K562 (cell line): Measurements from ENCODE around the gene C4orf17. TPM values are rescaled to one million over a fixed set of nuclear protein-coding genes. Genes with fewer than 3 reads are reported as not detected.

ENCODE experiments used
- ATAC-seq: fragments of 200-7000 bp; cut with Tn5 transposase; 3 replicates; pipeline ENCODE4 v1.9.1; 2020; ENCODE audit warnings: moderate library complexity
- BruUV-seq: library from RNA; stranded (reverse); fragments of 400-500 nt; replicated peaks from 2 replicates; lab custom pipeline; 2021; lab: Mats Ljungman, UMichigan
- CTCF ChIA-PET: fragments of 300-600 bp; formaldehyde crosslinking; extraction: SDS; loops from one replicate; lab custom pipeline; 2021; ENCODE audit warnings: low intra/inter-chr PET ratio; lab: Yijun Ruan, JAX
- POLR2A ChIA-PET: fragments of 300-600, 350-650 bp; sonication (Branson Sonifier 250); formaldehyde crosslinking; extraction: SDS; loops from one replicate; lab custom pipeline; 2021; ENCODE audit warnings: antibody characterized with exemption, inconsistent platforms; lab: Yijun Ruan, JAX
- DNase-seq, 4 experiments: peaks; one replicate each; pipeline versions ENCODE4 v3.0.0 to v3.0.0-alpha.2; 2011 to 2018; ENCODE audit warnings: low spot score in 3 of 4, mixed read lengths in 3 of 4; ENCODE audit errors: extremely low read depth in 1 of 4
- FAIRE-seq: peaks from 2 replicates; lab custom pipeline; 2011; peaks lifted over from hg19 to GRCh38; lab: Jason Lieb, UNC
- H2AFZ ChIP-seq: 2 replicates; pipeline ENCODE4 v1.6.0; 2011; ENCODE audit warnings: low read depth, low read length, control low read depth, inconsistent platforms
- H3K27ac ChIP-seq: fragments of 200-600 bp; 3 replicates; pipeline ENCODE4 v1.8.0; 2011; ENCODE audit warnings: low read depth, mild to moderate bottlenecking, control low read depth, inconsistent platforms, low read length, moderate library complexity, mixed read lengths; ENCODE audit errors: extremely low read depth
- H3K27me3 ChIP-seq, 2 experiments: fragments of 300-600 bp in 1 of 2; 2 replicates in 1 of 2; 3 replicates in 1 of 2; pipeline versions ENCODE4 v1.6.0 to v1.8.0; 2011; ENCODE audit warnings: inconsistent platforms in 2 of 2, low read length in 2 of 2, mild to moderate bottlenecking in 1 of 2, mixed read lengths in 1 of 2, moderate library complexity in 1 of 2; ENCODE audit not compliant: control insufficient read depth in 2 of 2, insufficient read depth in 2 of 2
- H3K36me3 ChIP-seq: fragments of 300-600 bp; 3 replicates; pipeline ENCODE4 v1.8.0; 2011; ENCODE audit warnings: mild to moderate bottlenecking, low read length, inconsistent platforms; ENCODE audit not compliant: control insufficient read depth, insufficient read depth
- H3K4me1 ChIP-seq, 2 experiments: fragments of 200-600 bp in 1 of 2; replicated peaks in 1 of 2; 2 replicates in 1 of 2; 3 replicates in 1 of 2; pipeline versions ENCODE4 v1.5.1 to v1.8.0; 2011; ENCODE audit warnings: inconsistent platforms in 2 of 2, low read length in 2 of 2, mild to moderate bottlenecking in 1 of 2, mixed read lengths in 1 of 2, moderate library complexity in 1 of 2; ENCODE audit not compliant: control insufficient read depth in 2 of 2, insufficient read depth in 2 of 2
- H3K4me2 ChIP-seq: 2 replicates; pipeline ENCODE4 v1.6.1; 2011; ENCODE audit warnings: low read length, control low read depth, inconsistent platforms, mixed read lengths; ENCODE audit not compliant: insufficient read depth
- H3K4me3 ChIP-seq: fragments of 200-600 bp; sonication (generic), shearing (Covaris generic); 2 replicates; pipeline ENCODE4 v1.5.1; 2016; ENCODE audit warnings: control low read depth, inconsistent platforms
- H3K79me2 ChIP-seq: fragments of 200-600 bp; 3 replicates; pipeline ENCODE4 v1.8.0; 2011; ENCODE audit warnings: low read length, inconsistent platforms; ENCODE audit not compliant: control insufficient read depth, insufficient read depth
- H3K9ac ChIP-seq, 2 experiments: 2 replicates each; pipeline versions ENCODE4 v1.6.0 to v1.6.1; 2011; ENCODE audit warnings: low read depth in 2 of 2, low read length in 2 of 2, control low read depth in 1 of 2, inconsistent platforms in 1 of 2, mild to moderate bottlenecking in 1 of 2, mixed read lengths in 1 of 2; ENCODE audit not compliant: insufficient read depth in 1 of 2
- H3K9me1 ChIP-seq: one replicate; pipeline ENCODE4 v1.6.0; 2011; ENCODE audit warnings: inconsistent platforms, mild to moderate bottlenecking, low read length, moderate library complexity; ENCODE audit not compliant: control insufficient read depth, insufficient read depth
- H3K9me3 ChIP-seq: replicated peaks from 2 replicates; pipeline ENCODE4 v1.5.1; 2011; ENCODE audit warnings: low read depth, low read length, inconsistent platforms; ENCODE audit not compliant: control insufficient read depth, insufficient read depth
- H4K20me1 ChIP-seq: replicated peaks from 2 replicates; pipeline ENCODE4 v1.6.1; 2011; ENCODE audit warnings: low read length, inconsistent platforms, mixed read lengths; ENCODE audit not compliant: control insufficient read depth, insufficient read depth
- DIDO1 ChIP-seq: fragments of 450-650 bp; IDR thresholded peaks from 2 replicates; pipeline ENCODE4 v1.6.1; 2016; ENCODE audit warnings: low read depth, missing biosample characterization, missing genetic modification characterization
- ESRRB ChIP-seq: fragments of 250-450 bp; sonication (Bioruptor Pico); IDR thresholded peaks from 2 replicates; pipeline ENCODE4 v1.5.0; 2020; ENCODE audit warnings: mild to moderate bottlenecking, moderate library complexity, borderline replicate concordance
- NCOA1 ChIP-seq: fragments of 450-650 bp; IDR thresholded peaks from 2 replicates; pipeline ENCODE4 v1.6.1; 2016; ENCODE audit warnings: low read depth
- NRF1 ChIP-seq, 2 experiments: fragments of 450-650 bp; IDR thresholded peaks in 1 of 2; conservative IDR thresholded peaks in 1 of 2; 2 replicates each; pipeline ENCODE4 v1.6.1; 2014; ENCODE audit warnings: mild to moderate bottlenecking in 2 of 2
- SMAD2 ChIP-seq: fragments of 150-350 bp; IDR thresholded peaks from 2 replicates; pipeline ENCODE4 v1.6.1; 2014; ENCODE audit warnings: low read depth, mild to moderate bottlenecking, low read length
- XRCC3 ChIP-seq: fragments of 450-650 bp; IDR thresholded peaks from 2 replicates; pipeline ENCODE4 v1.6.1; 2017; ENCODE audit warnings: mild to moderate bottlenecking, moderate library complexity
- ZNF143 ChIP-seq: sonication (generic); formaldehyde crosslinking; IDR thresholded peaks from 2 replicates; pipeline ENCODE4 v1.9.0; 2022; ENCODE audit warnings: mild to moderate bottlenecking, missing genetic modification reagents
- ZNF146 ChIP-seq: IDR thresholded peaks from one replicate; pipeline ENCODE4 v1.6.1; 2018; ENCODE audit warnings: missing compliant biosample characterization; ENCODE audit not compliant: unreplicated experiment
- WGBS: fragments of 100-300 bp; shearing (Covaris generic); methylation state at CpG from one replicate; pipeline ENCODE4 v1.1.6; 2016; ENCODE audit warnings: low coverage, mixed read lengths; ENCODE audit not compliant: insufficient coverage; ENCODE audit errors: missing lambda C conversion rate; 5-methylcytosine and 5-hydroxymethylcytosine counted together
- in situ Hi-C: fragments of 300-500 bp; cut with MboI; formaldehyde crosslinking; loops from 4 replicates; pipeline ENCODE4 v1.15.0; 2018; ENCODE audit warnings: inconsistent platforms, mixed read lengths
- intact Hi-C: fragments of 100-400 bp; cut with micrococcal nuclease; formaldehyde crosslinking; loops from 2 replicates; pipeline ENCODE4 v1.14.2; 2022
- polyA plus RNA-seq, 8 experiments: library from polyadenylated mRNA; depleted of rRNA in 4 of 8; stranded (reverse) in 5 of 8; unstranded in 3 of 8; fragments of >200 nt; fragmentation: Nextera tagmentation in 2 of 8; fragmentation: Illumina TruSeq in 1 of 8; extraction: Ambion mirVana in 2 of 8; extraction: Trizol in 1 of 8; gene quantifications; 2 replicates each; pipeline versions ENCODE4 v1.2.1 to v1.2.3, GENCODE V29; 2011 to 2014; ENCODE audit warnings: inconsistent platforms in 1 of 8, missing spikeins in 1 of 8
- total RNA-seq, 7 experiments: library from RNA; depleted of rRNA in 6 of 7; stranded (reverse); fragments of >200 nt in 6 of 7; fragmentation: Illumina TruSeq in 2 of 7; extraction: Trizol in 2 of 7; gene quantifications; 2 replicates each; pipeline versions ENCODE4 v1.2.1 to v1.2.3, GENCODE V29; 2011 to 2021; ENCODE audit warnings: low replicate concordance in 1 of 7
- TF ChIP-seq, protein P1 (sequence below): fragments of 450-650 bp; IDR thresholded peaks from 2 replicates; pipeline ENCODE4 v1.6.1; 2016; ENCODE audit warnings: borderline replicate concordance
- TF ChIP-seq, protein P2 (sequence below): fragments of 250-450 bp; sonication (Bioruptor Pico); IDR thresholded peaks from 2 replicates; pipeline ENCODE4 v1.4.0; 2020; ENCODE audit warnings: borderline replicate concordance
- TF ChIP-seq, protein P3 (sequence below): sonication (generic); formaldehyde crosslinking; IDR thresholded peaks from 2 replicates; pipeline ENCODE4 v1.8.0; 2022; ENCODE audit warnings: mild to moderate bottlenecking, low read depth, missing genetic modification reagents

Gene C4orf17
- total and polyA plus RNA-seq, 9 of the 15 experiments (the other 6 are each of a cell fraction or from before 2014, with no cell fraction given): not detected

DNA sequence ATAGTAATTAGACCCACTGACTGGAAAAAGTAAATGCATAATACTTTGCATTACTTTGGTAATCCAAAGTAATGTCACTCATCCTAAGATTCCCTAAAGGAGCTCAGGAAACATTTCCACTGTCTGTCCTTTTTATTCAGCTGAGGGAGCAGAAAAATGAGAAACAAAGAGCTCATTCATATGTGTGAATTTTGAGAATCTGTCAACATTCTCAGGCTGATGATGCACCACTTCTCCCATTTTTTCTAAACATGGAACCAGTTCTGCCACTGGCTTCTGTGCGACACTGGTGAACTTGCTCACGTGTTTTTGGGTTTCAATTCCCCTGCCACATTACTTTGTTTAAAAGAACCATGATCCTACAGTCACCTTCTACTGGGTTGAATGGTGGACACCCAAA is 47.3 kb upstream of the C4orf17 start:
- Histone ChIP-seq H3K79me2 (no peaks in the 10 kb centered on the region), H3K4me3 (no peak overlapping the region), H3K9me1 (no peaks in the 10 kb centered on the region), H3K4me2 (no peak overlapping the region), H3K9ac (no peak overlapping the region), H4K20me1 (no peaks in the 10 kb centered on the region), H3K9me3 (no peaks in the 10 kb centered on the region), H2AFZ (no peak overlapping the region), H3K27me3 (no peaks in the 10 kb centered on the region), H3K4me1 (no peaks in the 10 kb centered on the region)
- DNase-seq (no peak), FAIRE-seq (no peak)
- ChIA-PET CTCF (no interaction called here), POLR2A (no interaction called here)
- 3% methylated on average over 2 of the region's 2 CpGs for WGBS
- TF ChIP-seq, protein P1, sequence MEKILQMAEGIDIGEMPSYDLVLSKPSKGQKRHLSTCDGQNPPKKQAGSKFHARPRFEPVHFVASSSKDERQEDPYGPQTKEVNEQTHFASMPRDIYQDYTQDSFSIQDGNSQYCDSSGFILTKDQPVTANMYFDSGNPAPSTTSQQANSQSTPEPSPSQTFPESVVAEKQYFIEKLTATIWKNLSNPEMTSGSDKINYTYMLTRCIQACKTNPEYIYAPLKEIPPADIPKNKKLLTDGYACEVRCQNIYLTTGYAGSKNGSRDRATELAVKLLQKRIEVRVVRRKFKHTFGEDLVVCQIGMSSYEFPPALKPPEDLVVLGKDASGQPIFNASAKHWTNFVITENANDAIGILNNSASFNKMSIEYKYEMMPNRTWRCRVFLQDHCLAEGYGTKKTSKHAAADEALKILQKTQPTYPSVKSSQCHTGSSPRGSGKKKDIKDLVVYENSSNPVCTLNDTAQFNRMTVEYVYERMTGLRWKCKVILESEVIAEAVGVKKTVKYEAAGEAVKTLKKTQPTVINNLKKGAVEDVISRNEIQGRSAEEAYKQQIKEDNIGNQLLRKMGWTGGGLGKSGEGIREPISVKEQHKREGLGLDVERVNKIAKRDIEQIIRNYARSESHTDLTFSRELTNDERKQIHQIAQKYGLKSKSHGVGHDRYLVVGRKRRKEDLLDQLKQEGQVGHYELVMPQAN: no peak
- TF ChIP-seq, protein P2, sequence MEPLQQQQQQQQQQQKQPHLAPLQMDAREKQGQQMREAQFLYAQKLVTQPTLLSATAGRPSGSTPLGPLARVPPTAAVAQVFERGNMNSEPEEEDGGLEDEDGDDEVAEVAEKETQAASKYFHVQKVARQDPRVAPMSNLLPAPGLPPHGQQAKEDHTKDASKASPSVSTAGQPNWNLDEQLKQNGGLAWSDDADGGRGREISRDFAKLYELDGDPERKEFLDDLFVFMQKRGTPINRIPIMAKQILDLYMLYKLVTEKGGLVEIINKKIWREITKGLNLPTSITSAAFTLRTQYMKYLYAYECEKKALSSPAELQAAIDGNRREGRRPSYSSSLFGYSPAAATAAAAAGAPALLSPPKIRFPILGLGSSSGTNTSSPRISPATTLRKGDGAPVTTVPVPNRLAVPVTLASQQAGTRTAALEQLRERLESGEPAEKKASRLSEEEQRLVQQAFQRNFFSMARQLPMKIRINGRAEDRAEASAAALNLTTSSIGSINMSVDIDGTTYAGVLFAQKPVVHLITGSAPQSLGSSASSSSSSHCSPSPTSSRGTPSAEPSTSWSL (CRISPR knock-in tag): no peak
- TF ChIP-seq SMAD2 (no peak), ZNF143 (CRISPR knock-in tag) (no peak), DIDO1 (tag) (no peak), ESRRB (CRISPR knock-in tag) (no peak), NCOA1 (no peak), NRF1 (conservative IDR thresholded peaks at IDR 0.05 in 1 of 2, IDR thresholded peaks at IDR 0.05 in 1 of 2) (no peak), XRCC3 (no peak), ZNF146 (CRISPR knock-in tag) (no peak)
- TF ChIP-seq, protein P3, sequence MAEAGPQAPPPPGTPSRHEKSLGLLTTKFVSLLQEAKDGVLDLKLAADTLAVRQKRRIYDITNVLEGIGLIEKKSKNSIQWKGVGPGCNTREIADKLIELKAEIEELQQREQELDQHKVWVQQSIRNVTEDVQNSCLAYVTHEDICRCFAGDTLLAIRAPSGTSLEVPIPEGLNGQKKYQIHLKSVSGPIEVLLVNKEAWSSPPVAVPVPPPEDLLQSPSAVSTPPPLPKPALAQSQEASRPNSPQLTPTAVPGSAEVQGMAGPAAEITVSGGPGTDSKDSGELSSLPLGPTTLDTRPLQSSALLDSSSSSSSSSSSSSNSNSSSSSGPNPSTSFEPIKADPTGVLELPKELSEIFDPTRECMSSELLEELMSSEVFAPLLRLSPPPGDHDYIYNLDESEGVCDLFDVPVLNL (CRISPR knock-in tag): no peak
- TF ChIP-seq, all 486 proteins: peak for 0
- ATAC-seq: no peak
- no TSS peak for BruUV-seq
- no peaks in the 10 kb centered on the region for H3K36me3 ChIP-seq
- in situ Hi-C loops (no loop called here), intact Hi-C loops (loop anchor here (2.0 to 10.0 kb wide), 6 partner anchors 49 to 996 kb away; partner anchors contain the start of gene METAP1)
- H3K27ac ChIP-seq: no peak overlapping the region
